BLaER1 treated with 17β-estradiol and CSF1 and Interleukin-3, amounts not matched to agents 10 nM and 100 nM (cell line): ENCODE measurements around the gene SLIT3.

Source experiments
- H3K27ac ChIP-seq, 11 experiments: shearing (Covaris generic); formaldehyde crosslinking; 2 replicates each; pipeline ENCODE4 v1.8.1; 2022
- H3K27me3 ChIP-seq, 11 experiments: shearing (Covaris generic); formaldehyde crosslinking; 2 replicates each; pipeline ENCODE4 v1.8.1; 2022
- H3K36me3 ChIP-seq, 11 experiments: shearing (Covaris generic); formaldehyde crosslinking; 2 replicates each; pipeline ENCODE4 v1.8.1; 2022
- H3K4me1 ChIP-seq, 10 experiments: shearing (Covaris generic); formaldehyde crosslinking; 2 replicates each; pipeline ENCODE4 v1.8.1; 2022
- H3K4me2 ChIP-seq, 11 experiments: shearing (Covaris generic); formaldehyde crosslinking; 2 replicates each; pipeline ENCODE4 v1.8.1; 2022
- H3K4me3 ChIP-seq, 10 experiments: shearing (Covaris generic); formaldehyde crosslinking; 2 replicates each; pipeline ENCODE4 v1.8.1; 2022
- H3K9ac ChIP-seq, 11 experiments: shearing (Covaris generic); formaldehyde crosslinking; 2 replicates each; pipeline ENCODE4 v1.8.1; 2022
- H3K9me3 ChIP-seq, 11 experiments: shearing (Covaris generic); formaldehyde crosslinking; replicated peaks in 1 of 11; 2 replicates each; pipeline ENCODE4 v1.8.1; 2022
- H4K20me1 ChIP-seq, 11 experiments: shearing (Covaris generic); formaldehyde crosslinking; 2 replicates each; pipeline ENCODE4 v1.8.1; 2022
- Cebpa-rat ChIP-seq, 11 experiments: shearing (Covaris generic); IDR thresholded peaks; 2 replicates each; pipeline ENCODE4 v1.8.1; 2022

Gene SLIT3

DNA sequence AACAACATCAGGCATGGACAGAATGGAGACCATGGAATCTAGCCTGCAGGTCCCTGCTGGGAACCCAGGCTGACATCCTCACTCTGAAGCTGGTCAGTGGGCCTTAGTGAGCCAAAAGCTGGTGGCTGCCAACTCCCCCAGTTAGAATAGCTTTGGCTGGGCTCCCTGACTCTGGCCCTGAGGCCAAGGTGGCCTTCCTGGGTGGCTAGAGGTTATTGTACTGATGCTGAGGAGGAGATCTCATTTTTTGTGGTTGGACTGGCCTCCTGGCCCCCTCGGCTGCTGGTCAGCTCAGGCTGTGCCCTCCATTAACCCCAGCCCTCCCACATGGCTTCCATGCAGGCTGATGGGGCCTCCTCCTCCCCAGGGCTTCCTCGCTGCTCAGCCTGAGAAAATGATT, 620.5 kb downstream of the SLIT3 start:
- peaks cover 0 to 11% (median 6%) of the 10 kb centered on the region in 10 experiments; a peak in 9 of 20 replicates for H3K4me1 ChIP-seq
- H3K4me3 ChIP-seq = no peak overlapping the region
- no peaks in the 10 kb centered on the region for H3K36me3 ChIP-seq
- no peak overlapping the region; a peak in 1 of 22 replicates for H3K9ac ChIP-seq
- H3K4me2 ChIP-seq = no peak overlapping the region
- no peak overlapping the region for H3K27ac ChIP-seq
- no peaks in the 10 kb centered on the region for H3K27me3 ChIP-seq
- no peaks in the 10 kb centered on the region for H3K9me3 ChIP-seq
- peaks cover 0 to 3% (median 0%) of the 10 kb centered on the region in 11 experiments; a peak in 1 of 22 replicates for H4K20me1 ChIP-seq
- no peak for TF ChIP-seq Cebpa-rat (IDR thresholded peaks at IDR 0.05)

DNA sequence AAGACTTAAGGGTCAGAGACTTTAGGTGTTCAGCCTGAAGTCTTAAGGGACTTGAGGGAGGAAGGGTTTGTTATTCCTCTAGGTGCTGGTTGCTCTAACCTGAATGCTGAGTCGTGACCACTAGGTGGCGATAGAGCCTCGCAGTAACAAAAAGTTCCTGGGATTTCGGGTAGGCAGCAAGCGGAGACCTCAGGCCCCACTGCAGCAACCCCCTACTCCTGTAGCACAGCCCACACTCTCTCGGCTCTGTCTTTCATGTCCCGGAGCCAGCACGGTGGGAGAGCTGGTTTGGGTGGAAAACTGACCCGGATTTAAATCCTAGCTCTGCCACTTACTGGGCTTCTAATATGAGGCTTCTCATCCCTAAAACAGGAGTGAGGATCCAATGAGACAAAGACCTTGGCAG, 621.4 kb downstream of the SLIT3 start:
- no peak for TF ChIP-seq Cebpa-rat (IDR thresholded peaks at IDR 0.05)
- no peaks in the 10 kb centered on the region for H3K9me3 ChIP-seq
- H3K4me1 ChIP-seq = peaks cover 0 to 11% (median 6%) of the 10 kb centered on the region in 10 experiments; a peak in 9 of 20 replicates
- H4K20me1 ChIP-seq = peaks cover 0 to 3% (median 0%) of the 10 kb centered on the region in 11 experiments; a peak in 1 of 22 replicates
- H3K4me2 ChIP-seq = no peak overlapping the region
- no peaks in the 10 kb centered on the region for H3K27me3 ChIP-seq
- no peak overlapping the region for H3K4me3 ChIP-seq
- no peak overlapping the region for H3K27ac ChIP-seq
- H3K9ac ChIP-seq = no peak overlapping the region
- no peaks in the 10 kb centered on the region for H3K36me3 ChIP-seq

DNA sequence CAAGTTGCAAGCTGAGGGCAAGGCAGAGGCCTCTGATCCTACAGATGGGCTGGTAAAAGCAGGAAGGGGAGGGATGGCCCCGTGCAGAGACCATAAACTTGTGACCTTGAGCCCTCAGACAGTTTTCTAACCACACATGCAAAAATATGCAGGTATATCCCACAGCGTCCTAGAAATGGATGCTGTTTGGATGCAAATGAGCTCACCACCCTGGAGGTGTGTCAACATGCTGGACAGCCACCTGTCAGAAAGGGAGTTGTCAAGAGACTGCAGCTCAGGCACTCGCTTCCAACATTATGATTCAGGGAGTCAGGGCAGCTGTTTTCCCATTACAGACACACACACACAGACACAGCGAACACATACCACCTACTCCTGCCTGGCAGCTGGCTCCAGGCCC, 624.4 kb downstream of the SLIT3 start:
- no peaks in the 10 kb centered on the region for H3K27me3 ChIP-seq
- no peak overlapping the region for H3K27ac ChIP-seq
- TF ChIP-seq Cebpa-rat (IDR thresholded peaks at IDR 0.05) = no peak
- no peaks in the 10 kb centered on the region for H3K36me3 ChIP-seq
- no peak overlapping the region for H3K4me3 ChIP-seq
- no peaks in the 10 kb centered on the region for H3K9me3 ChIP-seq
- H4K20me1 ChIP-seq = peaks cover 0 to 4% (median 0%) of the 10 kb centered on the region in 11 experiments; a peak in 1 of 22 replicates
- no peak overlapping the region for H3K4me2 ChIP-seq
- no peak overlapping the region for H3K9ac ChIP-seq
- no peaks in the 10 kb centered on the region for H3K4me1 ChIP-seq

DNA sequence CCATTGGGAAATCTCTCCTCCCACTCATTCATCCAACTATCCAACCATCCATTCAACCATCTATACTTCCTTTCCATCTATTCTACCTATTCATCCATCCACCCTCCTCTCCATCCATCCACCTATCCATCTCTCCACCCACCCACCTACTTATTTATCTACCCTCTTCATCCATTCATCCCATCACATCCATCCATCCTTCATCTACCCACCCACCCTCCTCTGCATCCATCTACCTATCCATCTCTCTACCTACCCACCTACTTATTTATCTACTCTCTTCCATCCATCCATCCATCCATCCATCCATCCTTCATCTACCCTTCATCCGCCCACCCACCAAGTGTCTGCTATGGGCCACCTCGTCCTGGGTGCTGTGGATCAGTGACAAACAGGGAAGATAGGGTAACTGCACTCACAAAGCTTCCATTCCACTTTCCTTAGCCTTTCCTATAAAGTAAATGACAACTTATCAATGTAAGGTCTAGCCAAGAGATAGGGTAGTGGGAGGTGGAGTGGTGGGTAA, 625.0 kb downstream of the SLIT3 start:
- Histone ChIP-seq H3K27me3 (no peaks in the 10 kb centered on the region), H3K4me3 (no peak overlapping the region), H3K4me2 (no peak overlapping the region), H4K20me1 (peaks cover 0 to 4% (median 0%) of the 10 kb centered on the region in 11 experiments; a peak in 1 of 22 replicates), H3K36me3 (no peaks in the 10 kb centered on the region), H3K9me3 (no peaks in the 10 kb centered on the region), H3K27ac (no peak overlapping the region), H3K4me1 (no peaks in the 10 kb centered on the region), H3K9ac (no peak overlapping the region)
- no peak for TF ChIP-seq Cebpa-rat (IDR thresholded peaks at IDR 0.05)

DNA sequence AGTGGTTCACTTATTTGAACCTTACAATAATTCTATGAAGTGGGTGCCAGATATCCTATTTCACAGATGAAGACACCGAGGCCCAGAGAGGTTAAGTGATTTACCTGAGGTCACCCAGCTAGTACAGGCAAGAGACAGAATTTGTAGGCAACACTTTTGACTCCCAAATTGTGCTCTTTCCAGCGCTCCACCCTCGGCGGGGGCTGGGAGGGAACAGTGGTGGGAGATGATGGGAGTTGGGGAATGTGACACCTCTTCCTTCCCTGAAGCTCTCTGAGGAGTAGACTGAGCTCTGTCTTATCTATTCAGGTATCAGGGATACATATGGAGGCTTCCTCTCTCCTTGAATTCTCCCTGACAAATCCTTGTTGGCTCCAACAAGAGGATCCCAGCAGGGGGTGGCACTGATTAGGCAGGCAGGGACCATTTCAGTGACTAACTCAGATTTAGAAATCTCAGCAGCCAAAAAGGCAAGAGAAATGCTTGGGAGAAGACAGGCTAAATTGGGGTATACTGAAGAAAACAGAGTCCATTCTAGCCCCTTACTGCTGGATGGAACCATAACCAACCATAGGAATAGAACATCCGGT, 626.0 kb downstream of the SLIT3 start:
- no peak overlapping the region for H3K4me3 ChIP-seq
- no peaks in the 10 kb centered on the region for H3K27me3 ChIP-seq
- H3K27ac ChIP-seq = no peak overlapping the region
- peaks cover 0 to 4% (median 0%) of the 10 kb centered on the region in 11 experiments; a peak in 1 of 22 replicates for H4K20me1 ChIP-seq
- no peaks in the 10 kb centered on the region for H3K36me3 ChIP-seq
- H3K9me3 ChIP-seq = no peaks in the 10 kb centered on the region
- H3K9ac ChIP-seq = no peak overlapping the region
- no peaks in the 10 kb centered on the region for H3K4me1 ChIP-seq
- no peak overlapping the region for H3K4me2 ChIP-seq
- no peak for TF ChIP-seq Cebpa-rat (IDR thresholded peaks at IDR 0.05)

DNA sequence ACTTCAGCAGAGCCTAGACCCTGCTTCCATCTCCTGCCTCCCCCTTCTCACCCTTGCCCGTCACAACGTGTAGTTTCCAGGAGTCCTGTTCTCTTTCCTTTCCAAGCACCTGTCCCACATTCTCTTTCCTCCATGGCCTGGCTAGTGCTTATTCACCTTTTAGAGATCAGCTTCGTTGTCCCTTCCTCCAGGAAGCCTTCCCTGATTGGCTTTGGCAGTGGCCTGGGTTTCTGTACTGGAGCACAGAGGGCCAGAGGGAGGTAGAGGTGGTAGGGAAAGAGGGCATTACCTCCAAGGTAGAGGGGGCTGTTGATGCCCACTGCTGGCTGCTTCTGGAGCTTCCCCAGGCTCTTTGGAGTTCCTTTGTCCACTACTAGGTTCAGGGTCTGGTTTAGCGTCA, 628.1 kb downstream of the SLIT3 start:
- H3K36me3 ChIP-seq = no peaks in the 10 kb centered on the region

DNA sequence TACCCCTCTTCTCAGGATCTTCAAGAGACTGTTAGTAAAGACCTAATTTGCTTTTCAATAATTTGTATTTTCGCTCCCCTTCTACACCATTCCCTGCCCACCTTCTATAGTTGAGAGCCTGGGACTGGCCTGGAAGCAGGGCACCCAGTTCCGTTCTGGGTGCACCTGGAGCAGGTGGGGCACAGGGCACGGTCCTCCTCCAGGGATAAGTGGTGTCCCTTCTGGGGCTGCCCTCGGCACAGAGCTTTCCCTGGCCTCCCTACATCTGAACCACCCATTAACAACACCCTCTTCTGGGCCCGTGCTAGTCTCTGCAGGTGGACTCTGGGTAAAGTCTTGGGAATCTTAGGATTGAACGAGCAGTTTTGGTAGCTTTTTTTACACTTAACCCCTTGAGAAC, 628.9 kb downstream of the SLIT3 start:
- no peak overlapping the region for H3K4me2 ChIP-seq
- no peaks in the 10 kb centered on the region for H3K9me3 ChIP-seq
- H3K27me3 ChIP-seq = no peaks in the 10 kb centered on the region
- no peak overlapping the region for H3K27ac ChIP-seq
- no peaks in the 10 kb centered on the region for H3K36me3 ChIP-seq
- H4K20me1 ChIP-seq = peaks cover 0 to 4% (median 0%) of the 10 kb centered on the region in 11 experiments; a peak in 1 of 22 replicates
- H3K4me1 ChIP-seq = no peaks in the 10 kb centered on the region
- no peak for TF ChIP-seq Cebpa-rat (IDR thresholded peaks at IDR 0.05)
- H3K4me3 ChIP-seq = no peak overlapping the region
- H3K9ac ChIP-seq = no peak overlapping the region

More for the DNA sequence above, 628.1 kb downstream of the SLIT3 start:
- Histone ChIP-seq H3K4me2 (no peak overlapping the region), H3K9me3 (no peaks in the 10 kb centered on the region), H3K4me1 (no peaks in the 10 kb centered on the region), H3K27ac (no peak overlapping the region), H3K4me3 (no peak overlapping the region), H3K9ac (no peak overlapping the region), H3K27me3 (no peaks in the 10 kb centered on the region), H4K20me1 (peaks cover 0 to 4% (median 0%) of the 10 kb centered on the region in 11 experiments; a peak in 1 of 22 replicates)
- no peak for TF ChIP-seq Cebpa-rat (IDR thresholded peaks at IDR 0.05)

DNA sequence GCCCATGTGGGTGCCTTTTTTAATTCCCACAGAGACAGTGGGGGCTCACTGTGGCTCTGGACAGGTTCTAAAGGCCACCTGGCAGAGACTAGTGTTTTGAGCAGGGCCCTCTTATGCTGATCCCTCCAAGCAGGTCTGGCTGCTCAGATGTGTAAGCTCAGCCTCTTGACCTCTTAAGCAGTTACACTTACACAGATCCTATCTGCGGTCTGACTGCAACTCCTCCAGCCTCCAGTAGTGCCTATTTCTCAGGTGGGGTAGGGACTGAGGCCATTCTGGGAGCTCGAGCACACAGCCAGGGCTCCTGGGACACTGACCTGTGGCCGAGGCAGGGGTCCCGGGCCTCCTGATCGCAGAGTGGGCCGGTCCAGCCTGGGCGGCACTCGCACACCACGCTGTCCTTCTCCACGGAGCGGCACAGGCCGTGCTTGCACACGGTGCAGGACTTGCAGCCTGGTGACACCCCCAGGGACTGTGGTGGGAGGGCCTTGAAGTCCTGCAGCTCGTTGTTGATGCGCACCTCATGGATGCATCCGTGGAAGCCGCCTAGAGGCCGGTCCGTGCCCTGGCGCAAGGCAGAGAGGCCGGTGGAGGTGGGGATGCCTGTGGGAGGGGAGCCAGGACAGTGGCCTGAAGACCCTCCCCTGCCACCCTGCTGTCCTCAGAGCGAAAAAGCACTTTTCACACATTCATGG, 629.9 kb downstream of the SLIT3 start:
- H3K4me3 ChIP-seq = no peak overlapping the region
- no peak for TF ChIP-seq Cebpa-rat (IDR thresholded peaks at IDR 0.05)
- 0 out of 22 replicates have a peak, but pooled peaks cover 0 to 4% (median 0%) of the 10 kb centered on the region in 11 experiments for H4K20me1 ChIP-seq
- H3K27ac ChIP-seq = no peak overlapping the region
- H3K4me1 ChIP-seq = no peaks in the 10 kb centered on the region
- H3K9me3 ChIP-seq = no peaks in the 10 kb centered on the region
- no peak overlapping the region for H3K4me2 ChIP-seq
- no peak overlapping the region for H3K9ac ChIP-seq
- no peaks in the 10 kb centered on the region for H3K36me3 ChIP-seq
- H3K27me3 ChIP-seq = no peaks in the 10 kb centered on the region

DNA sequence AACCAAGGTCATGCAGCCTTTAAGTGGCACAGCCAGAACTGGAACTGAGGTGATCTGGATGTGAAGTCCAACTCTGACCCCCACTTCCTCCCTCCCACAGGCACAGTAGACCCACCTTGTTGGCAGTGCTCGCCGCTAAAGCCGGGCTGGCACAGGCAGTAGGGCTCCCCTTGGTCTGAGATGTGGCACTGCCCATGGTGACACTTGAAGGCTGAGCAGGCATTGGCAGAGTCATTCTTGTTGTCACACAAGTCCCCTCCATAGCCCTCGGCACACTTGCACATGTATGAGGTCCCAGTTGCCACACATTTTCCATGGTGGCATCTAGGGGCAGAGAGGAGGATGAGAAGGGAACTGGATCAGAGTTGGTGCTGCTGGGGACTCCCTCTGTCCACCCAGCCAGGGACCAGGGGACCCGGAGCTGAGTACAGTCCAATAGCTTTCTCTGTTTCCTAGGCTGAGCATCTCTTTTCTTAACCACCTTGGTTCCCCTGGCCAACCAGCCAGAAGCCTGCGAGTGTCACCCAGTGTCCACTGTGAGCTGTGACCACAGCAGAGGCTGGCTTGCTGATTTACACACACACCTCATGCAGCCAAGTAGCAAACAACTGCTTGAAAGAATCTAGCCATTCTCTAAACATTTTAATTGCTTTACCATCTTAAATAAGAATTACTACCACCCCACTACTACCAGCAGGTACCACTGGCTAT, 631.1 kb downstream of the SLIT3 start:
- Histone ChIP-seq H3K9ac (no peak overlapping the region), H3K27me3 (no peaks in the 10 kb centered on the region), H3K27ac (no peak overlapping the region), H3K4me2 (no peak overlapping the region), H3K4me1 (no peaks in the 10 kb centered on the region), H3K36me3 (no peaks in the 10 kb centered on the region), H4K20me1 (0 out of 22 replicates have a peak, but pooled peaks cover 0 to 4% (median 0%) of the 10 kb centered on the region in 11 experiments), H3K9me3 (no peaks in the 10 kb centered on the region), H3K4me3 (no peak overlapping the region)
- TF ChIP-seq Cebpa-rat (IDR thresholded peaks at IDR 0.05) = no peak
